T-helper 2 cell treated with Interferon-gamma antibody and Interleukin-4, amounts not matched to agents 5 μg/mL and 100 μg/mL, for 36 hours (primary cell): Measurements from ENCODE around the gene PSMB10.

ENCODE experiments used
- DNase-seq: peaks from one replicate; pipeline ENCODE4 v3.0.0; 2021; ENCODE audit warnings: low spot score
- H3K27ac Mint-ChIP-seq: one replicate; pipeline ENCODE4 v1.8.0; 2021; ENCODE audit warnings: mild to moderate bottlenecking, mixed read lengths
- H3K27me3 Mint-ChIP-seq: one replicate; pipeline ENCODE4 v1.8.0; 2021; ENCODE audit warnings: low read depth, mixed read lengths
- H3K36me3 Mint-ChIP-seq: one replicate; pipeline ENCODE4 v1.8.0; 2021; ENCODE audit warnings: low read depth, mixed read lengths
- H3K4me1 Mint-ChIP-seq: one replicate; pipeline ENCODE4 v1.8.0; 2021; ENCODE audit warnings: low read depth, mixed read lengths
- H3K4me3 Mint-ChIP-seq: one replicate; pipeline ENCODE4 v1.8.0; 2022; ENCODE audit warnings: mild to moderate bottlenecking, moderate library complexity, mixed read lengths
- H3K9me3 Mint-ChIP-seq: one replicate; pipeline ENCODE4 v1.8.0; 2021; ENCODE audit warnings: mixed read lengths

The PSMB10 gene

DNA sequence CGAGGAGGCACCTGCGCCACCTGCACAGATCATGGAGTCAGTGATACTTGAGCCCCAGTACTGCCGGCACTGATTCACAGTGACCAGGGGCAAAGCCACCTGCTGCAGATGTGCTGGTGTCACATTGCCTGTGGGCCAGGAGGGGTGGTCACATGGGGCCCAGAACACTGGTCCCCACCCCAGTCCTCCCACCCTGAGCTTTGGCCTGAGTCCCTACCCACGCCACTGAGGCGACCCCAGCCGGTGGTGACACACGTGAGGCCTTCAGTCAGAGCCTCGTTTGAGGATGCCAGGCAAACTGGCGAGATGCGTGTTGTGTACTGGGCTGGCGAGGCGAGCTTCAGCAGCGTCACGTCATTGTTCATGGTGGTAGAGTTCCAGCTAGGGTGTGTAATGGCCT is 6.5 kb downstream of the PSMB10 start:
- H3K4me3 Mint-ChIP-seq, result no peak overlapping the region
- peaks cover 47% of the 10 kb centered on the region for H3K36me3 Mint-ChIP-seq
- H3K27me3 Mint-ChIP-seq, result no peaks in the 10 kb centered on the region
- DNase-seq, result no peak
- no peaks in the 10 kb centered on the region for H3K9me3 Mint-ChIP-seq
- H3K4me1 Mint-ChIP-seq, result peaks cover 9% of the 10 kb centered on the region
- H3K27ac Mint-ChIP-seq, result no peak overlapping the region

DNA sequence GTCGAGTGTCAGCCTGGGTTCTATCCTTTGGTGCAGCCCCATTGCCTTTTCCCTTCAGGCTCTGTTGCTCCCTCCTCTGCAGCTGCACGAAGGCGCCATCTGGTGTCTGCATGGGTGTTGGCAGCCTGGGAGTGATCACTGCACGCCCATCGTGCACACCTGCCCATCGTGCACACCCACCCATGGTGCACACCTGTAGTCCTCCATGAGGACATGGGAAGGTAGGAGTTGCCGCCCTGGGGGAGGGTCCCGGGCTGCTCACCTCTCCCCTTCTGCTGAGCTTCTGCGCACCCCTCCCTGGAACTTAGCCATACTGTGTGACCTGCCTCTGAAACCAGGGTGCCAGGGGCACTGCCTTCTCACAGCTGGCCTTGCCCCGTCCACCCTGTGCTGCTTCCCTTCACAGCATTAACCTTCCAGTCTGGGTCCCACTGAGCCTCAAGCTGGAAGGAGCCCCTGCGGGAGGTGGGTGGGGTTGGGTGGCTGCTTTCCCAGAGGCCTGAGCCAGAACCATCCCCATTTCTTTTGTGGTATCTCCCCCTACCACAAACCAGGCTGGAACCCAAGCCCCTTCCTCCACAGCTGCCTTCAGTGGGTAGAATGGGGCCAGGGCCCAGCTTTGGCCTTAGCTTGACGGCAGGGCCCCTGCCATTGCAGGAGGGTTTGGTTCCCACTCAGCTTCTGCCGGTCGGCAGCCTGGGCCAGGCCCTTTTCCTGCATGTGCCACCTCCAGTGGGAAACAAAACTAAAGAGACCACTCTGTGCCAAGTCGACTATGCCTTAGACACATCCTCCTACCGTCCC is 7.9 kb downstream of the PSMB10 start:
- peak; percentile 63 for DNase-seq
- peak overlapping the region; percentile 45 for H3K27ac Mint-ChIP-seq
- H3K36me3 Mint-ChIP-seq, result peaks cover 34% of the 10 kb centered on the region
- peaks cover 2% of the 10 kb centered on the region for H3K4me1 Mint-ChIP-seq
- no peaks in the 10 kb centered on the region for H3K27me3 Mint-ChIP-seq
- H3K4me3 Mint-ChIP-seq, result no peak overlapping the region
- no peaks in the 10 kb centered on the region for H3K9me3 Mint-ChIP-seq

DNA sequence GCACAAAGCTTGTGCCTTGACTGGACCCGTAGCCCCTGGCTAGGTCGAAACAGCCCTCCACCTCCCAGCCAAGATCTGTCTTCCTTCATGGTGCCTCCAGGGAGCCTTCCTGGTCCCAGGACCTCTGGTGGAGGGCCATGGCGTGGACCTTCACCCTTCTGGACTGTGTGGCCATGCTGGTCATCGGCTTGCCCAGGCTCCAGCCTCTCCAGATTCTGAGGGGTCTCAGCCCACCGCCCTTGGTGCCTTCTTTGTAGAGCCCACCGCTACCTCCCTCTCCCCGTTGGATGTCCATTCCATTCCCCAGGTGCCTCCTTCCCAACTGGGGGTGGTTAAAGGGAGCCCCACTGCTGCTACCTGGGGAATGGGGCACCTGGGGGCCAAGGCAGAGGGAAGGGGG is 8.5 kb downstream of the PSMB10 start:
- H3K27me3 Mint-ChIP-seq, result no peaks in the 10 kb centered on the region
- peaks cover 30% of the 10 kb centered on the region for H3K36me3 Mint-ChIP-seq
- no peaks in the 10 kb centered on the region for H3K9me3 Mint-ChIP-seq
- H3K4me1 Mint-ChIP-seq, result peaks cover 2% of the 10 kb centered on the region
- no peak for DNase-seq
- H3K4me3 Mint-ChIP-seq, result no peak overlapping the region
- peak overlapping the region; percentile 45 for H3K27ac Mint-ChIP-seq

DNA sequence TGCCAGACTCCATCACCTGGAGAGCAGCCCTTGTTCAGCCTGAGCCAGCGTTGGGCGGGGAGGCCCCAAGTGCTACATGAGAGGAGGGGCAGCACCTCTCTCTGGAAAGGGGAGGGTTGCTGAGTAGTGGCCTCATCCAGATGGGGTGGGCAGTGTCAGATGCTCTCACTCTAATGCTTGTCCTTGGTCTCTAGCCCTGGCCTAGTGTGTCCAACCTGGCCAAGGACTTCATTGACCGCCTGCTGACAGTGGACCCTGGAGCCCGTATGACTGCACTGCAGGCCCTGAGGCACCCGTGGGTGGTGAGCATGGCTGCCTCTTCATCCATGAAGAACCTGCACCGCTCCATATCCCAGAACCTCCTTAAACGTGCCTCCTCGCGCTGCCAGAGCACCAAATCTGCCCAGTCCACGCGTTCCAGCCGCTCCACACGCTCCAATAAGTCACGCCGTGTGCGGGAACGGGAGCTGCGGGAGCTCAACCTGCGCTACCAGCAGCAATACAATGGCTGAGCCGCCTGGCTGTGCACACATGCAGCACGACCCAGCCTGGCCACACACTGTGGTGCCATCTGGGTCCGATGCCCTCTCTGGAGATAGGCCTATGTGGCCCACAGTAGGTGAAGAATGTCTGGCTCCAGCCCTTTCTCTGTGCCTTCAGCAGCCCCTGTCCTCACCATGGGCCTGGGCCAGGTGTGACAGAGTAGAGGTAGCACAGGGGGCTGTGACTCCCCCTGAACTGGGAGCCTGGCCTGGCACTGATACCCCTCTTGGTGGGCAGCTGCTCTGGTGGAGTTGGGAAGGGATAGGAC is 9.3 kb downstream of the PSMB10 start:
- Mint-ChIP-seq H3K4me1 (peaks cover 2% of the 10 kb centered on the region), H3K27ac (no peak overlapping the region), H3K27me3 (no peaks in the 10 kb centered on the region), H3K36me3 (peaks cover 30% of the 10 kb centered on the region), H3K9me3 (no peaks in the 10 kb centered on the region), H3K4me3 (no peak overlapping the region)
- DNase-seq, result no peak

DNA sequence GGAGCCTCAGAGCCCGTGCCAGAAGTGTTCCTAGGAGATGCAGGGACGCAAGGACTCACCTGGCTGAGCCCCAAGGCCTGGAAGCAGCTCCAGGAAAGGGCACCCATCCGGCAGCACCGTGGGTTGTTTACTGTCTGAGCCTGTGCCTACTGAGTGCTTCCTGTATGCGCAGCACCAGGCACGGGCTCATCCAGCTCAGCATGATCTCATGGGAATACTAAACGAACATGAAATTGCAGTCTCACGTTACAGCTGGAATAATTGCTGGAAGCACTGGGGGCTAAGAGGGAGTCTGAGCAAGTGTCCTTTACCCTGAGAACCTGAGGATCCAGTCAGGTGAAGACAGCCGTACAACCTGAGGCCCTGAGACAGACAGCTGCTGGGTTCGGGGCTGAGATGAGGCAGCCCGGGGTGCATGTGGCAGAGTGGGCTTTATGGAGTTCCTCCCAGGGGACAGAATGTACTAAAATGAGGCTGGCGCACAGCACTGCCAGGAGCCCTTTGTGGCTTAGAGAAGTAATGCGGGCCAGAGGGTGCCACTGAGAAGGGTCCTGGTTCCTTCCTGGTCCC is 10.4 kb downstream of the PSMB10 start:
- H3K4me1 Mint-ChIP-seq, result peaks cover 6% of the 10 kb centered on the region
- DNase-seq, result no peak
- H3K27me3 Mint-ChIP-seq, result no peaks in the 10 kb centered on the region
- H3K27ac Mint-ChIP-seq, result no peak overlapping the region
- no peak overlapping the region for H3K4me3 Mint-ChIP-seq
- no peaks in the 10 kb centered on the region for H3K9me3 Mint-ChIP-seq
- H3K36me3 Mint-ChIP-seq, result peaks cover 25% of the 10 kb centered on the region

DNA sequence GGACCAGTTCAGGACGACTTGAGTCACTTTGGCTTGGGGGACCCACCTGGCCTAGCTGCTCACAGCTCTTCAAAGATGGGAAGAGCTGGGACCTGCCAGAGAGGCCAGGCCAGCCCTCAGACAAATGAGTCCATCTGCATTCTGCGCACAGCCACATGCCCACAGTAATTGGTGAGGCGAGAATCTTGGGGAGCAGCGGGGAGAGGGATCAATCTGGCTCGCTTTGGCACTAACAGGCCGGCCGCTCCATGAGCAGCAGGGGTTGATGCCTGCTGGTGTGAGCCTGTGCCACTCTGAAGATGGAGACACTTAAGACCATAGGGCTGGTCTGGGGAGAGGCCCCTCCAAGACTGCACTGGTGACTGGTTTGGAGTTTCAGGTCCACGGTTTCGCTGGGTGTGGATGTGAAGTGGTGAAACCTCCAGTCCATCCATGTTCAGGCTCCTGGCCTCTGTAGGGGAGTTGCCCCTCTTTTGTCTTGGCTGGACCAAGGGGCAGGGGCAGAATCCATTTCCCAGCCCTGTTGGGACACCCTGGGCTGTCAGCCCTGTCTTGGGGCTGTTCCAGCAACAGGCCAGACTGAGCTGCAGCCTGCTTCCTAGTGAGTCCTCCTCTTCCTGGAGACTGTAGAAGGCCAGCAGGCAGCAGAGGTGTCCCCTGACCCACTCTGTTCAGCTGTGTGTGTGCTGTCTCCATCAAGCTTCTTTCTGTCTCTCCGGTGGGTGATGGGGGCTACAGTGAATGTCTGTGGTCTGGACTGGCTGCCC is 12.3 kb downstream of the PSMB10 start:
- Mint-ChIP-seq H3K4me3 (no peak overlapping the region), H3K27ac (no peak overlapping the region), H3K9me3 (no peaks in the 10 kb centered on the region), H3K36me3 (peaks cover 14% of the 10 kb centered on the region), H3K27me3 (no peaks in the 10 kb centered on the region), H3K4me1 (peaks cover 6% of the 10 kb centered on the region)
- no peak for DNase-seq

DNA sequence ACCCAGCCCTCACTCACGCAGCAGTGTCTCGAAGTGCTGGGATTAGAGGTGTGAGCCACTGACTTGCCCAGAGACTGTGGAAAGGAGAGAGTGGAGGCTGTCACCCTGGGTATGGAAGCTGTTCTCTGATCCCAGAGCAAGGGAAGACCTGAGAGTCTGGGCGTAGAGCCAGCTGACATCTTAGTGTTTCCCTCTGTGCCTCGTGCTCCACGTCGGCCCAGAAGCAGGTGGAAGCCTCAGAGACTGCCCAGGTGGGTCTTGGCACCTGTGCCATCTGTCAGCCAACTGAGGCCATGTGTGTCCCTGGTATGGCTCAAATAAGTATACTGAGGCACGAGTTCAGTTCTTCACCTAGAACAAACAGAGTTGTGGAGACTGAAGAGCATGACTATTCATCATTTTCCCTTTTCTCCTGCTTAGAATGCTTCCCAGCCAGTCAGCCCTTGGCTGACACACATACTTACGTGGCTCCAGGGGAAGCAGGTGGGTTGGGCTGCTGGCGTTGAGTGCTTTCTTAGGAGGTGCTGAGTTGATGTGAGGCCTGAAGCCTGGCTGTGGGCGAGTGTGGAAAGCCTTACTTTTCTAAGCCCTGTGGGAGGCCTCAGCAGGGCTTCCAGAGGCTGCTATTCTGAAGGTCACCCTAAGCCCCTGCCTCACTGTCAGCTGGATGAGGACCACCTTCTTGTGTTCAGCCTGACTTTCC is 13.1 kb downstream of the PSMB10 start:
- Mint-ChIP-seq H3K4me1 (peaks cover 6% of the 10 kb centered on the region), H3K27me3 (no peaks in the 10 kb centered on the region), H3K27ac (no peak overlapping the region), H3K9me3 (no peaks in the 10 kb centered on the region), H3K4me3 (no peak overlapping the region), H3K36me3 (peaks cover 13% of the 10 kb centered on the region)
- DNase-seq, result no peak

DNA sequence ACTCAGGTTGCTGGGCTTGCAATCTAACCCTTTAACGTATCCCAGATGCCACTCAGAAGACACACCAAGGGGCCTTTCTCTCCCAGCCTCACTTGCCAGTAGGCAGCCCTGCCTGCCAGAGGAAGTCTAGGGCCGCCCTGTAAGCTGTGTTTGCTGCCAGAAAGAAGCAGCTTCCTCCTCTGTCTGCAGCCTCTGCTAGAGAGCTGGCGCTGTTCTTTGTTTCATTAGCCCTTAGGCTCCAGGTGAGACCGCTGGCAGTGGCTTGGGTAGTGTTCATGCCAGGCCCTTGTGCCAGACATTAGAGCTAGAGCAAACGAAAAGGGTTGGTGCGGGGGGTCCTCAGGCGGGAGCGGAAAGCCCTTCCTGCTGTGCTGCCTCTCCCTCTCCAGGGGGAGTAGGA is 13.9 kb downstream of the PSMB10 start:
- no peak for DNase-seq
- peaks cover 9% of the 10 kb centered on the region for H3K4me1 Mint-ChIP-seq
- H3K9me3 Mint-ChIP-seq, result no peaks in the 10 kb centered on the region
- H3K27me3 Mint-ChIP-seq, result no peaks in the 10 kb centered on the region
- H3K27ac Mint-ChIP-seq, result no peak overlapping the region
- peaks cover 6% of the 10 kb centered on the region for H3K36me3 Mint-ChIP-seq
- H3K4me3 Mint-ChIP-seq, result no peak overlapping the region

DNA sequence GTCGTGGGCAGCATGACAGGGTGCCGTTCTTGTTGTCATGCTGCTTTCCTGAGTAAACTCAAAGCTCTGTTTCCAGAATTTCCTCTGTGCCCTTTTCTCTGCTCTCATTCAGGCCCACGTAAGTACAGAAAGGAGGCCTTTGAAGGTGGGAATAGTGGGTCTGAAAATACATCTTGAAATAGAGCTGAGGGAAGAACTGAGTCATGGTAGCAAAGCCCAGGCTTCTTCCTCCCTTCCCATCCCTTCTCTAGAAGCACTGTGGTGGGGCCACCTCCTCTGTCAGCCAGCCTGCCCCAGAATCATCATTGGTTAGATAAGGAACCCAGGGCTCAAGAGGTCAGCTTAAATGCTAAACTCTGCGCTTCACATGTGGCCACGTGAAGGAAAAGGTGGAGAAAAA is 14.4 kb downstream of the PSMB10 start:
- no peak for DNase-seq
- Mint-ChIP-seq H3K9me3 (no peaks in the 10 kb centered on the region), H3K27me3 (no peaks in the 10 kb centered on the region), H3K4me3 (no peak overlapping the region), H3K27ac (no peak overlapping the region), H3K36me3 (peaks cover 6% of the 10 kb centered on the region), H3K4me1 (peaks cover 15% of the 10 kb centered on the region)

DNA sequence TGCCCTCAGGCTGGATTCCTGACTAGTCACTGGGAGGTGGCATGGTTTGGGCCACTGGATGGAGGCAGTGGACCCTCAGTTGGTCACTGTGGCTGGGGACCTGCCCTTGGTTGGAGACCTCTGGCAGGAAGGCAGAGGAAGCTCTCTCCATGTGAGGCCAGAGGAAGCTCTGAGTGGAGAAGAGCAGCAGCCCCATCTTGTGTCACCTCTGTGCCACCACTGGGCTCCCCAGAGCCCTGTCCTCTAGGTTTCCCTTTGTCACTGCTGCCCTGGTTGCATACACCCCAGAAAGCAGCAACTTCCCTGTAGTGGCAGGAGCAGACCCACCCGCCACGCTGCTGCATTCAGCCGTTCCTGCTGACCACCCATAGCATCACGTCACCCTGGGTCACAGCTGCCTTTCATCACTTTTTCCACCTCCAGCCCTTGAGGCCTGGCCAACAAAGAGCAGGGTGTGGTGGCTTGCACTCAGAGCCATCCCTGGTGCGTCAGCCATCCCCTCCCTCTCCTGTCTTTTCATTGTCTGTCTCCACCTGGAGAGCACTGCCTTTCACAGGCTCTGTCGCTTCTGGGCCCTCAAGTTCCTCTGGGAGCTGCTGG is 16.9 kb downstream of the PSMB10 start:
- Mint-ChIP-seq H3K9me3 (no peaks in the 10 kb centered on the region), H3K4me3 (no peak overlapping the region), H3K27ac (no peak overlapping the region), H3K4me1 (peaks cover 15% of the 10 kb centered on the region), H3K36me3 (peaks cover 10% of the 10 kb centered on the region), H3K27me3 (no peaks in the 10 kb centered on the region)
- DNase-seq, result no peak

DNA sequence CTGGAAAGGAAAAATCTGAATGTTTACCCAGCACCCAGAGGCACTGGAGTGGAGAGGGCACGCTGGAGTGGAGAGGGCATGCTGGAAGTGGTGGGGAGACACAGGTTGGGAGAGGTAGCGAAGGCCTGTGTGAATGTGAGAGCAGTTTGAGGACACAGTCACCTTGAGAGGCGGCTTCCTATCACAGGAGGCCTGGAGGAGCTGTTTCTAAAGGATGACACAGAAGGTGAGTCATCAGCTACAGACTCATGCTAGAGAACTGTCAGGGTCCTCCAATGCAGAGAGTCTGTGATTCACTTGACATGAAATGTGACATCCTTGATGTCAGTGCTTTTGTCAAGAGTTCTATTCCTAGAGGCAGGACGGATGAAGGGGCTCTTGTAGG is 18.8 kb downstream of the PSMB10 start:
- Mint-ChIP-seq H3K9me3 (no peaks in the 10 kb centered on the region), H3K27ac (peak overlapping the region; percentile 57), H3K36me3 (peaks cover 12% of the 10 kb centered on the region), H3K4me3 (no peak overlapping the region), H3K27me3 (no peaks in the 10 kb centered on the region), H3K4me1 (peaks cover 15% of the 10 kb centered on the region)
- DNase-seq, result peak; percentile 59

DNA sequence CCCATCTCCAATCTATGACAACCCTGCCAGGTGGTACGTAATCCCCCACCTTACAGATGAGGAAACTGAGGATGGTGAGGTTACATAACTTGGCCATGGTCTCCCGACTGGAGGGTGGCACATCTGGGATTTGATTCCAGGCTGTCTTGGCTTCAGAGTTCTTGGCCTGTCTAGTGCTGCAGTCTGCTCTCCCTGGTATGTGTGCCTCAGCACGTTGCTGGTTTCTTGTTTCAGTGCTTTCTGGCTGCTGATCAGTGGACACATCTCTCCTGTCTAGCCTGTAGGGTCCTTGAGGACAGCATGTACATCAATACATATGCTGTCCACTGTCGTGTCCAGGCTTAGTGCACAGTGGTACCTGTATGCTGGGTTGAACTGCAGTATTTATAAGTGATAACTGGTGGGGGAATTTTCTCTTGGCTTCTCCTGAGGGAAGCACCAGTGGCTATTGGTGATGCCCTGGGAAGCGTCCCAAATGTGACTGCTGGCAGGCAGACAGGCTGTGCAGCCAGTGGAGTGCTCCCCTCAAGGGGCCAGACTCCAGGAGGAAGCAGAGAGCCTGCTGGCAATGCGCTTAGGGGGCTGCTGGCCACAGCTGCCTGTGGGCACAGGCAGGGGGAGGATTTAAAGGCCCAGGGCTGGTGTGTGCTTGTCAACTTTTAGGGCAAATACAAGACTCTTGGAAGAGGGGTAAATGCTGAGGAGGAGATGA is 19.4 kb downstream of the PSMB10 start:
- Mint-ChIP-seq H3K4me3 (no peak overlapping the region), H3K4me1 (peaks cover 15% of the 10 kb centered on the region), H3K9me3 (no peaks in the 10 kb centered on the region), H3K27me3 (no peaks in the 10 kb centered on the region), H3K36me3 (peaks cover 10% of the 10 kb centered on the region), H3K27ac (peak overlapping the region; percentile 57)
- DNase-seq, result no peak
